K562 (cell line): ENCODE results near the gene ZNF665. TPM values are rescaled to one million over a fixed set of nuclear protein-coding genes. Genes with fewer than 3 reads are reported as not detected.

Source experiments
- E2F1 ChIP-seq: sonication (generic); formaldehyde crosslinking; IDR thresholded peaks from 2 replicates; pipeline ENCODE4 v1.8.1; 2023; ENCODE audit warnings: mild to moderate bottlenecking, missing genetic modification reagents, moderate library complexity
- E4F1 ChIP-seq: fragments of 250-450 bp; sonication (Bioruptor Pico); IDR thresholded peaks from 2 replicates; pipeline ENCODE4 v1.5.0; 2021; ENCODE audit warnings: mild to moderate bottlenecking, borderline replicate concordance
- HBP1 ChIP-seq: fragments of 450-650 bp; formaldehyde crosslinking; IDR thresholded peaks from 2 replicates; pipeline ENCODE4 v1.4.0; 2022; ENCODE audit warnings: missing genetic modification characterization
- HDGF ChIP-seq: fragments of 450-650 bp; IDR thresholded peaks from 2 replicates; pipeline ENCODE4 v1.6.1; 2016
- HMBOX1 ChIP-seq: sonication (generic); IDR thresholded peaks from 2 replicates; pipeline ENCODE4 v1.6.1; 2016
- HMGXB4 ChIP-seq: sonication (generic); formaldehyde crosslinking; IDR thresholded peaks from 2 replicates; pipeline ENCODE4 v1.8.1; 2023; ENCODE audit warnings: mild to moderate bottlenecking, missing genetic modification reagents
- LCOR ChIP-seq: sonication (generic); formaldehyde crosslinking; IDR thresholded peaks from 2 replicates; pipeline ENCODE4 v1.8.0; 2022; ENCODE audit warnings: mild to moderate bottlenecking, missing genetic modification reagents
- LEF1 ChIP-seq: fragments of 450-650 bp; IDR thresholded peaks from 2 replicates; pipeline ENCODE4 v1.6.1; 2016; ENCODE audit warnings: mild to moderate bottlenecking
- MEF2A ChIP-seq: IDR thresholded peaks from 2 replicates; pipeline ENCODE4 v1.6.1; 2011; ENCODE audit warnings: low read depth, mild to moderate bottlenecking, low read length, moderate library complexity; ENCODE audit not compliant: control insufficient read depth
- NCOA2 ChIP-seq, 2 experiments: fragments of 450-650 bp; IDR thresholded peaks; 2 replicates each; pipeline ENCODE4 v1.6.1; 2018; ENCODE audit warnings: mild to moderate bottlenecking in 2 of 2, moderate library complexity in 1 of 2; ENCODE audit not compliant: partially characterized antibody in 2 of 2
- RAD51 ChIP-seq: fragments of 450-650 bp; IDR thresholded peaks from 2 replicates; pipeline ENCODE4 v1.7.1; 2016; ENCODE audit warnings: low read depth, mild to moderate bottlenecking, borderline replicate concordance
- ZFP91 ChIP-seq: sonication (generic); formaldehyde crosslinking; IDR thresholded peaks from 2 replicates; pipeline ENCODE4 v1.8.0; 2022; ENCODE audit warnings: mild to moderate bottlenecking, missing genetic modification reagents
- ZNF232 ChIP-seq: sonication (generic); formaldehyde crosslinking; IDR thresholded peaks from 2 replicates; pipeline ENCODE4 v1.8.0; 2022; ENCODE audit warnings: mild to moderate bottlenecking, missing genetic modification reagents
- ZNF398 ChIP-seq: fragments of 250-450 bp; sonication (Bioruptor Pico); IDR thresholded peaks from 2 replicates; pipeline ENCODE4 v1.8.0; 2021; ENCODE audit warnings: moderate library complexity, mild to moderate bottlenecking, inconsistent platforms
- ZNF561 ChIP-seq: fragments of 450-650 bp; formaldehyde crosslinking; conservative IDR thresholded peaks from 2 replicates; pipeline ENCODE4 v1.4.0; 2020; ENCODE audit warnings: mild to moderate bottlenecking, moderate library complexity
- ZNF717 ChIP-seq: fragments of 250-450 bp; sonication (Bioruptor Pico); IDR thresholded peaks from 2 replicates; pipeline ENCODE4 v1.5.0; 2021
- ZNF785 ChIP-seq: fragments of 250-450 bp; sonication (Bioruptor Pico); IDR thresholded peaks from 2 replicates; pipeline ENCODE4 v1.4.0; 2020; ENCODE audit warnings: mild to moderate bottlenecking
- polyA plus RNA-seq, 8 experiments: library from polyadenylated mRNA; depleted of rRNA in 4 of 8; stranded (reverse) in 5 of 8; unstranded in 3 of 8; fragments of >200 nt; fragmentation: Nextera tagmentation in 2 of 8; fragmentation: Illumina TruSeq in 1 of 8; extraction: Ambion mirVana in 2 of 8; extraction: Trizol in 1 of 8; gene quantifications; 2 replicates each; pipeline versions ENCODE4 v1.2.1 to v1.2.3, GENCODE V29; 2011 to 2014; ENCODE audit warnings: inconsistent platforms in 1 of 8, missing spikeins in 1 of 8
- total RNA-seq, 7 experiments: library from RNA; depleted of rRNA in 6 of 7; stranded (reverse); fragments of >200 nt in 6 of 7; fragmentation: Illumina TruSeq in 2 of 7; extraction: Trizol in 2 of 7; gene quantifications; 2 replicates each; pipeline versions ENCODE4 v1.2.1 to v1.2.3, GENCODE V29; 2011 to 2021; ENCODE audit warnings: low replicate concordance in 1 of 7

Gene ZNF665
- total and polyA plus RNA-seq, 9 of the 15 experiments (the other 6 are each of a cell fraction or from before 2014, with no cell fraction given), result 1.9 to 7.6 (median 2.8) TPM

GRCh38 chr19:53196777-53197396 lies 3.7 kb upstream of the ZNF665 start (continued):
- TF ChIP-seq E4F1 (CRISPR knock-in tag) (no peak), HMGXB4 (CRISPR knock-in tag) (no peak), ZNF561 (no peak), E2F1 (no peak), ZFP91 (CRISPR knock-in tag) (no peak), HBP1 (CRISPR knock-in tag) (no peak), ZNF232 (CRISPR knock-in tag) (no peak), ZNF717 (CRISPR knock-in tag) (no peak), HMBOX1 (no peak), HDGF (no peak), ZNF398 (no peak), LEF1 (no peak), LCOR (CRISPR knock-in tag) (no peak), MEF2A (no peak), ZNF785 (CRISPR knock-in tag) (no peak), RAD51 (no peak), NCOA2 (IDR thresholded peaks at IDR 0.05; ENCODE audit: partially characterized antibody in 2 of 2) (no peak)
